Spleen (tissue), 11 donors: ENCODE results near the gene PAQR7. TPM values are rescaled to one million over a fixed set of nuclear protein-coding genes. Genes with fewer than 3 reads are reported as not detected.
A peak's percentile ranks its signal among the peaks of the same experiment; 100 is the strongest.

Experiments
- DNase-seq: peaks from one replicate; pipeline ENCODE4 v3.0.0-alpha.2; 2020
- H3K27ac ChIP-seq, 8 donors: fragments of 200-600 bp; sonication (generic) in 7 of 8; 1 replicate in 4 of 8; 2 replicates in 4 of 8; pipeline versions ENCODE4 v1.5.0 to v1.8.0; 2016 to 2021; ENCODE audit warnings: inconsistent platforms in 4 of 8, mild to moderate bottlenecking in 4 of 8, moderate library complexity in 1 of 8
- H3K27me3 ChIP-seq, 7 donors: fragments of 200-600 bp; sonication (generic) in 6 of 7; replicated peaks in 1 of 7; 1 replicate in 4 of 7; 2 replicates in 3 of 7; pipeline versions ENCODE4 v1.5.0 to v1.8.0; 2016 to 2021; ENCODE audit warnings: inconsistent platforms in 3 of 7, mild to moderate bottlenecking in 1 of 7
- H3K36me3 ChIP-seq, 6 donors: fragments of 200-600 bp; sonication (generic) in 5 of 6; 1 replicate in 4 of 6; 2 replicates in 2 of 6; pipeline versions ENCODE4 v1.5.0 to v1.8.0; 2016 to 2021; ENCODE audit warnings: inconsistent platforms in 2 of 6
- H3K4me1 ChIP-seq, 6 donors: fragments of 200-600 bp; sonication (generic) in 5 of 6; 1 replicate in 3 of 6; 2 replicates in 3 of 6; pipeline versions ENCODE4 v1.5.0 to v1.8.0; 2016 to 2021; ENCODE audit warnings: inconsistent platforms in 3 of 6
- H3K4me3 ChIP-seq, 8 donors: fragments of 200-600 bp; sonication (generic) in 7 of 8; 1 replicate in 4 of 8; 2 replicates in 4 of 8; pipeline versions ENCODE4 v1.5.0 to v1.8.0; 2016 to 2021; ENCODE audit warnings: inconsistent platforms in 4 of 8, mild to moderate bottlenecking in 4 of 8, moderate library complexity in 2 of 8
- H3K9me3 ChIP-seq, 8 donors: fragments of 200-600 bp; sonication (generic) in 7 of 8; 1 replicate in 4 of 8; 2 replicates in 4 of 8; pipeline versions ENCODE4 v1.5.0 to v1.8.0; 2016 to 2021; ENCODE audit warnings: inconsistent platforms in 4 of 8
- CTCF ChIP-seq, 11 experiments: fragments of 200-600 bp in 7 of 11; fragments of 450-650 bp in 4 of 11; sonication (generic) in 4 of 11; IDR thresholded peaks in 8 of 11; conservative IDR thresholded peaks in 3 of 11; 1 replicate in 7 of 11; 2 replicates in 4 of 11; pipeline versions ENCODE4 v1.4.0 to v1.8.0; 2016 to 2021; ENCODE audit warnings: antibody characterized with exemption in 11 of 11, inconsistent platforms in 4 of 11, mild to moderate bottlenecking in 1 of 11
- POLR2A ChIP-seq, 3 donors: fragments of 450-650 bp; IDR thresholded peaks; one replicate each; pipeline ENCODE4 v1.5.1; 2017; ENCODE audit warnings: antibody characterized with exemption in 3 of 3, mild to moderate bottlenecking in 1 of 3
- POLR2AphosphoS5 ChIP-seq, 3 donors: sonication (generic); formaldehyde crosslinking; IDR thresholded peaks; one replicate each; pipeline ENCODE4 v1.5.1; 2017; ENCODE audit warnings: antibody characterized with exemption in 3 of 3
- WGBS, 5 donors: extraction: QIAGEN DNeasy Blood & Tissue Kit in 3 of 5; methylation state at CpG; one replicate each; pipeline versions ENCODE4 v1.1.5 to v1.1.7; 2013 to 2018; 5-methylcytosine and 5-hydroxymethylcytosine counted together
- intact Hi-C: fragments of 100-400 bp; cut with DNase I; formaldehyde crosslinking; loops from one replicate; pipeline ENCODE4 v1.15.0; 2023; ENCODE audit warnings: low total_unique reads
- polyA plus RNA-seq, 3 donors: library from polyadenylated mRNA; stranded (reverse); fragments of 200-250 nt; gene quantifications; one replicate each; pipeline ENCODE4 v1.2.1, GENCODE V29; 2013
- total RNA-seq, 7 donors: library from RNA; depleted of rRNA in 3 of 7; stranded (reverse); fragments of >200 nt in 3 of 7; fragmentation: NEBNext Ultra II Directional in 4 of 7; extraction: Animal tissue kit (Norgen Biotek cat#: 25700) in 4 of 7; gene quantifications; one replicate each; pipeline versions ENCODE4 v1.1.0 to v1.2.1, GENCODE V29; 2016 to 2021
- donor health status: healthy with polysubstance abuse.
- donor health status: DM: no; HTN: no; CAD: no; lungs with moderate emphysema.
- donor health status: DM: no; HTN: no; CAD: no.
- donor health status: Bipolar disorder and iron deficiency.
- donor health status: healthy.
- donor health status: DM: no; HTN: no; CAD: no.
- donor health status: DM: yes; HTN: yes; CAD: no.

Gene PAQR7
- total and polyA plus RNA-seq, 10 donors, result 3.0 to 14.2 (median 9.3) TPM

DNA sequence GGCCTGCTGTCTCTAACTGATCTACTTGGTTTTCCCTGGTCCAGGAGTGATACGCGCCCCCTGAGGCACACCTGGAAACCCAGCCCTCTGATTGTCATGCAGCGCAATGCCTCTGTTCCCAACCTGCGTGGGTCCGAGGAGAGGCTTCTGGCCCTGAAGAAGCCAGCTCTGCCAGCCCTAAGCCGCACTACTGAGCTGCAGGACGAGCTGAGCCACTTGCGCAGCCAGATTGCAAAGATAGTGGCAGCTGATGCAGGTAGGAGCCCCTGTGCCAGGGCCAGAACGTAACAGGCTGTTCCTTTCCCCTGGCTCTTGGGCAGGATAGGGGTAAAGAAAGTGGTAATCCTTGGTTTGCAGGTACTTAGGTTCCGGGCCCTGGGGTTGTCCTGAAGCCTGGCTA is 48.9 kb downstream of the PAQR7 start:
- no peaks in the 10 kb centered on the region for H3K9me3 ChIP-seq
- intact Hi-C loops, result loop anchor here (10.0 kb wide), 1 partner anchor 48 kb away; the partner anchor contains the start of gene PAQR7
- WGBS, 5 donors, result 96 to 100% (median 96%) methylated on average over 5 to 10 of the region's 10 CpGs
- no peaks in the 10 kb centered on the region for H3K27me3 ChIP-seq
- H3K4me1 ChIP-seq, result peaks cover 7 to 55% (median 18%) of the 10 kb centered on the region in 6 donors
- H3K36me3 ChIP-seq, result peaks cover 2 to 87% (median 55%) of the 10 kb centered on the region in 6 donors
- TF ChIP-seq POLR2A (IDR thresholded peaks at IDR 0.05) (no peak), CTCF (IDR thresholded peaks at IDR 0.05 in 8 of 11, conservative IDR thresholded peaks at IDR 0.05 in 3 of 11) (no peak)
- H3K4me3 ChIP-seq, result no peak overlapping the region
- no peak overlapping the region for H3K27ac ChIP-seq
- no peak for DNase-seq

- Histone ChIP-seq H3K9me3 (no peaks in the 10 kb centered on the region), H3K4me3 (no peak overlapping the region), H3K27ac (no peak overlapping the region), H3K27me3 (no peaks in the 10 kb centered on the region), H3K36me3 (peaks cover 2 to 78% (median 46%) of the 10 kb centered on the region in 6 donors), H3K4me1 (peaks cover 13 to 55% (median 25%) of the 10 kb centered on the region in 6 donors)
- TF ChIP-seq POLR2A (IDR thresholded peaks at IDR 0.05) (no peak), CTCF (IDR thresholded peaks at IDR 0.05 in 8 of 11, conservative IDR thresholded peaks at IDR 0.05 in 3 of 11) (no peak), POLR2AphosphoS5 (IDR thresholded peaks at IDR 0.05) (no peak)
- intact Hi-C loops, result loop anchor here (10.0 kb wide), 1 partner anchor 49 kb away; the partner anchor contains the start of gene PAQR7
- WGBS, 5 donors, result 88 to 95% (median 93%) methylated on average over 2 of the region's 2 CpGs
- DNase-seq, result no peak
Measured at GRCh38 chr1:25825605-25826004, 49.9 kb downstream of the PAQR7 start.

DNA sequence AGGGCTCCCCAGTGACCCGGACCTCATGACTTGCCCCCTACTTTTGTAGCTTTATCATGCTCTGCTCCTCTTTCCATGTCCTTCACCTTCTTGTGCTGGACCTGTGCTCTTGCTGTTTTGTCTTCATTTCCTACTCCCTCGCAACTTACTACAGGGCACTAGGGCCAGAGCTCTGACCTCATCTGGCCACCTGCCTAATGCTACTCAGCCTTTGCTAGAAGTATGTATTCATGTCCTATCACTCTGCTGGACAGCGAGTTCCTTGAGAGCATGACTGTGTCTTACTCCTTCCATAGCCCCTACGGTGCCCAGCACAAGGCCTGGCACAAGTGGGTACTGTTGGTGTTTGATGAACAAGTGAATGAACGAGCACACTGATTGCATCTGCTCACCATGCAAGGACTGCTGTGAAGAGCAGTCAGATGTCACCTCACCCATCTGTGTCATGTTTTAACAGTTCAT is 53.8 kb downstream of the PAQR7 start:
- intact Hi-C loops, result loop anchor here (10.0 kb wide), 1 partner anchor 53 kb away; the partner anchor contains the start of gene PAQR7
- Histone ChIP-seq H3K4me1 (peaks cover 16 to 58% (median 39%) of the 10 kb centered on the region in 6 donors), H3K9me3 (no peaks in the 10 kb centered on the region), H3K27ac (peak overlapping the region in 5 of 8 donors; percentile 93 to 95 (median 93)), H3K27me3 (no peaks in the 10 kb centered on the region), H3K4me3 (peak overlapping the region in 4 of 8 donors; percentile 77 to 98 (median 95)), H3K36me3 (peaks cover 2 to 41% (median 10%) of the 10 kb centered on the region in 6 donors)
- TF ChIP-seq POLR2A (IDR thresholded peaks at IDR 0.05) (no peak), CTCF (IDR thresholded peaks at IDR 0.05 in 8 of 11, conservative IDR thresholded peaks at IDR 0.05 in 3 of 11) (no peak), POLR2AphosphoS5 (IDR thresholded peaks at IDR 0.05) (no peak)
- no peak for DNase-seq
- WGBS, 5 donors, result 69 to 81% (median 71%) methylated on average over 5 of the region's 5 CpGs

DNA sequence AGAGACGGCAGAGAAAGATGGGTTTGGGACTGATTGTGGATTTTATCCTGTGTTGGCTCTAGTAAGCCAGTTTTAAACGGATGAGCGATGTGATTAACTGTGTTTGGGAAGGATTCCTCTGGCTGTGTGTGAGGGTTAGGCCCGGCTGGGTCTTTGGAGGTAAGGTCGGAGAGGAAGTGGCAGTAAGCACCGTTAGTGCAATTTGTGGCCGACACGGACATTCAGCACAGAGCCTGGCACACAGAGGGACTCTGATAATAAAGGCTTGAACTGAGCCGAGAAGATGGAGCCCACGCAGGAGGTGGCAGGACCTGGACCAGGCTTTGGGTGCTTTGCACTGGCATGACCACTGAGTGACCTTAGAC is 54.4 kb downstream of the PAQR7 start:
- TF ChIP-seq POLR2AphosphoS5 (IDR thresholded peaks at IDR 0.05) (no peak), POLR2A (IDR thresholded peaks at IDR 0.05) (no peak), CTCF (IDR thresholded peaks at IDR 0.05 in 8 of 11, conservative IDR thresholded peaks at IDR 0.05 in 3 of 11) (no peak)
- H3K4me1 ChIP-seq, result peaks cover 16 to 58% (median 39%) of the 10 kb centered on the region in 6 donors
- WGBS, 5 donors, result 22 to 33% (median 27%) methylated on average over 10 of the region's 10 CpGs
- H3K9me3 ChIP-seq, result no peaks in the 10 kb centered on the region
- H3K27me3 ChIP-seq, result no peaks in the 10 kb centered on the region
- peak; percentile 73 for DNase-seq
- H3K4me3 ChIP-seq, result peak overlapping the region; percentile 77 to 98 (median 92)
- intact Hi-C loops, result loop anchor here (10.0 kb wide), 1 partner anchor 54 kb away; the partner anchor contains the start of gene PAQR7
- H3K27ac ChIP-seq, result peak overlapping the region; percentile 82 to 96 (median 93)
- peaks cover 0 to 41% (median 8%) of the 10 kb centered on the region in 6 donors for H3K36me3 ChIP-seq
